Mucosa of rectum (tissue), 2 donors: ENCODE results near the gene CCDC50.

Source experiments
- H3K27ac ChIP-seq, 2 donors: one replicate each; pipeline ENCODE4 v1.7.0; 2013; ENCODE audit warnings: inconsistent platforms in 2 of 2, low read depth in 2 of 2, low read length in 2 of 2
- H3K27me3 ChIP-seq, 2 donors: one replicate each; pipeline ENCODE4 v1.7.0; 2013; ENCODE audit warnings: low read length in 2 of 2; ENCODE audit not compliant: control insufficient read depth in 2 of 2, insufficient read depth in 2 of 2
- H3K36me3 ChIP-seq, 2 donors: one replicate each; pipeline ENCODE4 v1.7.0; 2013; ENCODE audit warnings: low read length in 2 of 2; ENCODE audit not compliant: control insufficient read depth in 2 of 2, insufficient read depth in 2 of 2
- H3K4me1 ChIP-seq, 2 donors: one replicate each; pipeline ENCODE4 v1.7.0; 2013; ENCODE audit warnings: low read length in 2 of 2, mild to moderate bottlenecking in 1 of 2; ENCODE audit not compliant: control insufficient read depth in 2 of 2, insufficient read depth in 2 of 2
- H3K4me3 ChIP-seq, 2 donors: one replicate each; pipeline ENCODE4 v1.7.0; 2013; ENCODE audit warnings: low read length in 2 of 2
- H3K9ac ChIP-seq, 2 donors: one replicate each; pipeline ENCODE4 v1.7.0; 2013; ENCODE audit warnings: low read length in 2 of 2, low read depth in 1 of 2, mild to moderate bottlenecking in 1 of 2
- H3K9me3 ChIP-seq, 2 donors: one replicate each; pipeline ENCODE4 v1.7.0; 2013; ENCODE audit warnings: low read length in 2 of 2; ENCODE audit not compliant: control insufficient read depth in 2 of 2
- donor health status: healthy.
- donor health status: Normal muscosa, but diverticular disease.

CCDC50 gene

DNA sequence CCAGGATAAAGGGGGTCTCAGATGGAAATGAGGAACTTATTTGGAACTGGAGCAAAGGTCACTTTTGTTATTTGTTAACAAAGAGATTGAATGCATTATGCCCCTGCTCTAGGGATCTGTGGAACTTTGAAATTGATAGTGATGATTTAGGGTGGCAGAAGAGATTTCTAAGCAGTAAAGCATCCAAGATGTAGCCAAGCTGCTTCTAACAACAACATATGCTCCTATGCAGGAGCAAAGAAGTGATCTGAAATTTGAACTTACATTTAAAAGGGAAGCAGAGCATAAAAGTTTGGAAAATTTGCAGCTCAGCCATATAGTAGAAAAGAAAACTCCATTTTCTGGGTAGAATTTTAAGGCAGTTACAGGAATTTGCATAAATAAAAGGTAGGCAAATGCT lies 30.3 kb upstream of the CCDC50 start:
- Histone ChIP-seq H3K27ac (no peak overlapping the region), H3K4me3 (no peak overlapping the region), H3K27me3 (no peaks in the 10 kb centered on the region), H3K9ac (no peak overlapping the region), H3K9me3 (no peaks in the 10 kb centered on the region), H3K36me3 (no peaks in the 10 kb centered on the region), H3K4me1 (no peaks in the 10 kb centered on the region)

DNA sequence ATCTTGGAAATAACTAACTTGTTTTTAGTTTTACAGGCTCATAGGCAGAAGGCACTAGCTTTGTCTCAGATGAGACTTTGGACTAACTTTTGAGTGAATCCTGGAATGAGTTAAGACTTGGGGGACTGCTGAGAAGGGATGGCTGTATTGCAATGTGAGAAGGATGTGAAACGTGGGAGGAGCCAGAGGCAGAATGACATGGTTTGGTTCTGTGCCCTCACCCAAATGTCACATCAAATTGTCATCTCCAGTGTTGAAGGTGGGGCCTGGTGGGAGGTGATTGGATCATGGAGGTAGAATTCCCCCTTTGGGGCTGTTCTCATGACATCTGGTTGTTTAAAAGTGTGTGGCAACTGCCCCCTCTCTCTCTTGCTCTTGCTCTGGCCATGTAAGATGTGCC lies 28.8 kb upstream of the CCDC50 start:
- H3K9me3 ChIP-seq, result no peaks in the 10 kb centered on the region
- H3K4me3 ChIP-seq, result no peak overlapping the region
- H3K27ac ChIP-seq, result no peak overlapping the region
- no peak overlapping the region for H3K9ac ChIP-seq
- H3K4me1 ChIP-seq, result no peaks in the 10 kb centered on the region
- no peaks in the 10 kb centered on the region for H3K27me3 ChIP-seq
- no peaks in the 10 kb centered on the region for H3K36me3 ChIP-seq

DNA sequence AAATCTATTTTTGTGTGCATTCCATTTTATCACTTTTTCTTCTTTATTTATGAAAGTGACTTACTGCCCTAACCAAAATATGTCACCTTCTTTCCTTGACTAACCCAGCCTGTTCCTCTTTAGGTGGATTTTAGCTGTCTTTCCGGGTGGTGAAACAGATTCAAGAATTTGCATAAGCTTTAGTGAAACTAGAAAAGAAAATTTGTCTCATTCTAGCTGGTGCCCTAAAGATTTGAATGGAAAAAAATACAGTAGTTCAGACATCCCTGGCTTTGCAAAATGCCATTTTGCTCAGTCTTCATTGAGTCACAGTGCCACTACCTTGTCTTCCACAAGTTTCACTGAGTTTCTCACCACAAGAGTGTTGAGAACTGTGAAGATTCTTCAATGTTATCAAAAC lies 28.2 kb upstream of the CCDC50 start:
- H3K4me1 ChIP-seq, result no peaks in the 10 kb centered on the region
- H3K27ac ChIP-seq, result no peak overlapping the region
- H3K9ac ChIP-seq, result no peak overlapping the region
- H3K4me3 ChIP-seq, result no peak overlapping the region
- no peaks in the 10 kb centered on the region for H3K27me3 ChIP-seq
- H3K36me3 ChIP-seq, result no peaks in the 10 kb centered on the region
- no peaks in the 10 kb centered on the region for H3K9me3 ChIP-seq

DNA sequence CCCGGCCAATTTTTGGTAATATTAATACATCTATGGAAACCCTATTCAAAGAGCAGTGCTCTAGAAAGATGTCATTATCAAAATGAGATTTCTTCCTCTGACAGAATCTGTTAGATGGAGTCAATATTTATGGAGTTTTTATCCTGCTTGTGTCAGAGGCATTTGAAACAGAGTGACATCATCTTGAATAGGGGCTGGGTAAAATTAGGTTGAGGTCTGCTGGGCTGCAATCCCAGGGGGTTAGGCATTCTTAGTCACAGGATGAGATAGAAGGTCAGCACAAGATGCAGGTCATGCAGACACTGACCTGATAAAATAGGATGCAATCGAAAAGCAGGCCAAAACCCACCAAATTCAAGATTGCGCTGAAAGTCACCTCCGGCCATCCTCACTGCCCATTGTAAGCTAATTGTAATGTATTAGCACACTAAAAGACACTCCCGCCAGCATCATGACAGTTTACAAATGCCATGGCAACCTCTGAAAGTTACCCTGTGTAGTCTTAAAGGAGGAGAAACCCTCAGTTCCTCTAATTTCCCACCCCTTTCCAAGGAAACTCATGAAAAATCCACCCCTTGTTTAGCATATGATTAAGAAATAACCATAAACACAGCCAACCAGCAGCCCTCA lies 27.3 kb upstream of the CCDC50 start:
- Histone ChIP-seq H3K27ac (no peak overlapping the region), H3K36me3 (no peaks in the 10 kb centered on the region)

DNA sequence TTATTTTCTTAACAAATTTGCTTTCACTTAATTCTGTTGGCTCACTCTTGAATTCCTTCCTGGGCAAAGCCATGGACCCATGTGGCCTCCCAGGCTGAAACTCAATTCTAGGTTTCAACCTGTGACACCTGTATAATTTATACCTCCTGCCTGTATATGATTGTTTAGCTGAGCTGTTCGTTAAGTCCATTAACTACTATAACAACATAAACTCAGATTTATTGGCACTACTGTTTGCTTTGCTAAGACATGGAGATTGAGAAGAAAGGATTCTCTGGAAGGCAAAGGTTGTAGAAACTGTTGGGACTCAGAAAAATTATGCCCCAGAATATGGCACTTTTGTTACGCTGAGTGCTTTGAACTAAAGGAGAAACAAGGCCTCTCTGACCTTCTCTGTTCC lies 26.7 kb upstream of the CCDC50 start:
- no peak overlapping the region for H3K9ac ChIP-seq
- no peaks in the 10 kb centered on the region for H3K27me3 ChIP-seq
- no peaks in the 10 kb centered on the region for H3K4me1 ChIP-seq
- H3K9me3 ChIP-seq, result no peaks in the 10 kb centered on the region
- no peak overlapping the region for H3K27ac ChIP-seq
- H3K4me3 ChIP-seq, result no peak overlapping the region
- no peaks in the 10 kb centered on the region for H3K36me3 ChIP-seq

More for the DNA sequence above, 27.3 kb upstream of the CCDC50 start:
- H3K9me3 ChIP-seq, result no peaks in the 10 kb centered on the region
- no peak overlapping the region for H3K4me3 ChIP-seq
- no peaks in the 10 kb centered on the region for H3K27me3 ChIP-seq
- no peak overlapping the region for H3K9ac ChIP-seq
- H3K4me1 ChIP-seq, result no peaks in the 10 kb centered on the region

DNA sequence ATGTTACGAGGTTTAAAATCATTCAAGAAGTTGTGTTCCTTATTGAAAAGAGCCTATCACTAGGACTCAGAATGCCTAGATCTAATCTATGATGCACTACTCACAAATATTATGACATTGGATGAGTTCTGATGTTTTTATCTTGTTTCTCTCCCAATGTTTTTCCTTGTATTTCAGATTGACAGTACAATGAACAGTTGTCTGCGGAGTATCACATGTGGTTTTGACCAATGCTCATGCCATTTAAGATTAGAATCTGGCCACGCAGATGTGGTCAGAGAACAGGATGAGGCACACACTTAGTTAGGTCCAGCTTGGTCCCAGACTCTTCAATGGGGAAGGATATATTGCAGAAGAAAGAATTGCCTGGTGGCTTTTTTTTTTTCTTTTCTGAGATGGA lies 25.6 kb upstream of the CCDC50 start:
- H3K9ac ChIP-seq, result no peak overlapping the region
- H3K9me3 ChIP-seq, result no peaks in the 10 kb centered on the region
- no peaks in the 10 kb centered on the region for H3K36me3 ChIP-seq
- no peak overlapping the region for H3K4me3 ChIP-seq
- no peak overlapping the region for H3K27ac ChIP-seq
- no peaks in the 10 kb centered on the region for H3K4me1 ChIP-seq
- H3K27me3 ChIP-seq, result no peaks in the 10 kb centered on the region

DNA sequence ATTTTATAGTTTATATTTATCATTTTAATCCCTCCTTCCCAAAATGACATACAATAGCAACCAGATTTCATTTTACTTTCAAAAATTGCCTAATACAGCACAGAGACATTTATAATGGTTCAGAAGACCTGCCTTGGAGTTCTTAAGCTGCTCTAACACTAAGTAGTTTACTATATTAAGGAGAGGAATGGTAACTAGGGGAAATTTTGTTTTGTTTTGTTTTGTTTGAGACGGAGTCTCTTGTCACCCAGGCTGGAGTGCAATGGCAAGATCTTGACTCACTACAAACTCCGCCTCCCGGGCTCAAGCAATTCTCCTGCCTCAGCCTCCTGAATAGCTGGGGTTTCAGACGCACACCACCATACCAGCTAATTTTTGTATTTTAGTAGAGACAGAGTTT lies 22.8 kb upstream of the CCDC50 start:
- Histone ChIP-seq H3K9me3 (no peaks in the 10 kb centered on the region), H3K4me3 (no peak overlapping the region), H3K36me3 (no peaks in the 10 kb centered on the region), H3K9ac (no peak overlapping the region), H3K27me3 (no peaks in the 10 kb centered on the region), H3K4me1 (no peaks in the 10 kb centered on the region), H3K27ac (no peak overlapping the region)

DNA sequence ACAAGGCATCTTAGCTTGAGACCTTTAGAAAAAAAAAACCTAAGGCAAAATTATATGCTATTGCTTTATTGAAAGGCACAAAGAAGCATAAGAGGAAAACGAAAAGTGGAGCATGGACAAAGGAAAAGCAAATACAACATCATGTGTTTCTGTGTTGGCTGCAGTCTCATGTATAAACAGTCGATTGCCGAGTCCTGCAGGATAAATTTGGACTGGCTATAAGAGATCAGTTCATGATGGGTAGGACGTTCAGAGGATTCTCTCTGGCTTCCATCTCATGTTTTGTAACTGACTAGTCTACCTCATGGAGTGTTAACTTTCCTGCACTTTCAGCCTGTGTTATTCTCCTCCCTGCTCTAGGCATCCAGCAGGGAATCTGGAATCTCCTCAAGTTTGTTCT lies 21.9 kb upstream of the CCDC50 start:
- Histone ChIP-seq H3K9me3 (no peaks in the 10 kb centered on the region), H3K9ac (no peak overlapping the region), H3K27me3 (no peaks in the 10 kb centered on the region), H3K4me1 (no peaks in the 10 kb centered on the region), H3K4me3 (no peak overlapping the region), H3K36me3 (no peaks in the 10 kb centered on the region), H3K27ac (no peak overlapping the region)

DNA sequence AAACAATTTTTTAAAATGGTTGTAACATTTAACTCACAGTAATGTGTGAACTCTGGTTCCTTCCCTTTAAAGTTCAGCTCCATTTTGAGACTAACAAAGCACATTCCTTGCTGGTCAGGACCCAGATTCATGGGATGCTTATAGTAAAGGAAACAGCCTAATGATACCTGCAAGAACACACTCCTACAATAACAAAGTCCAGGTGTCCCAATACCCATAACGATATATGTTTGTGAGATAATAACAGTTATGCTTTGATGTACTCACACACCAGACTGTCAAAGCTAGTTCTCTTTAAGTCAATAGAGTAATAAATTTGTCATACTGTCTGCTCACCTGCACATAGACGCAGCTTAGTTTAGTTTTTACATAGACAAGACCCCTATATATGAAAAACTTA lies 15.9 kb upstream of the CCDC50 start:
- Histone ChIP-seq H3K4me1 (no peaks in the 10 kb centered on the region), H3K36me3 (no peaks in the 10 kb centered on the region), H3K27me3 (no peaks in the 10 kb centered on the region), H3K9ac (no peak overlapping the region), H3K9me3 (no peaks in the 10 kb centered on the region), H3K27ac (no peak overlapping the region), H3K4me3 (no peak overlapping the region)

DNA sequence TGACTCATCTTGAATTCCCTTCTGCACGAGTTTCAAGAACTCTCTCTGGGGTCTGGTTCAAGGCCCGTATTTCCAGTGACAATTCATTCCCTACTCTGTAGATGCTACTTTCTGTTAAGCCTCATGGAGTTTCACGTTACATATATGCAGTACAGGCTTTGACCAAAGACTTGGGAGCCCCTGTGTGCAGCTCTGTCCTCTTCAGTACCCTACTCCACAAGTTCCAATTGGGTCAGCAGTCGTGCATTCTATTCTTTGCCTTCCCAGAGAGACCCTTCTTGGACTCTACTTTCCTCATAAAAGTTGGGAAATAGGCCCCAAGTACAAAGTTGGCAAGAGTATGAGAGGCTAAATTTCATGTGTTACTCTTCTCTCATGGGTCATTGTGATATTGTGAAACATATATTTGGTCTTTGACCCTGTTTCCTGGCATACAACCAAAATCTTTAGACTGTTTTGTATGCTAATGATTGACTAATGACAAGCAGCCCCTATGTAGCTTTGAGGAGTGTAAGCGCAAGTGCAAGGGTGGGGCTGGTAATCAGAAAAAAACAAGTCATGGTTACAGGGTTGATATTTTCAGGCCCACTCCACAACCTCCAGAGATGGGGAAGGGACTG lies 15.0 kb upstream of the CCDC50 start:
- H3K36me3 ChIP-seq, result no peaks in the 10 kb centered on the region
- H3K9ac ChIP-seq, result no peak overlapping the region
- no peak overlapping the region for H3K4me3 ChIP-seq
- H3K27me3 ChIP-seq, result no peaks in the 10 kb centered on the region
- H3K27ac ChIP-seq, result no peak overlapping the region
- no peaks in the 10 kb centered on the region for H3K9me3 ChIP-seq
- no peaks in the 10 kb centered on the region for H3K4me1 ChIP-seq
